Kidney epithelial cell (primary cell): ENCODE data around the gene MFAP2. TPM values are rescaled to one million over a fixed set of nuclear protein-coding genes. Genes with fewer than 3 reads are reported as not detected.

ENCODE experiments used
- DNase-seq: peaks from one replicate; pipeline ENCODE4 v3.0.0-alpha.2; 2010; ENCODE audit warnings: low read depth
- H3K27me3 ChIP-seq: 2 replicates; pipeline ENCODE4 v1.6.0; 2011; ENCODE audit warnings: low read length; ENCODE audit not compliant: control insufficient read depth, insufficient read depth
- H3K36me3 ChIP-seq: 2 replicates; pipeline ENCODE4 v1.5.1; 2011; ENCODE audit warnings: low read length; ENCODE audit not compliant: control insufficient read depth, insufficient read depth
- H3K4me3 ChIP-seq: 2 replicates; pipeline ENCODE4 v1.5.1; 2011; ENCODE audit warnings: low read depth, mild to moderate bottlenecking, control low read depth, low read length
- total RNA-seq: library from RNA; depleted of rRNA; stranded (reverse); fragments of >200 nt; gene quantifications from 2 replicates; pipeline ENCODE4 v1.2.3, GENCODE V29; 2015
- TF ChIP-seq, protein P1 (sequence below): IDR thresholded peaks from 2 replicates; pipeline ENCODE4 v1.5.1; 2011; ENCODE audit warnings: mild to moderate bottlenecking, moderate library complexity, low read length, control low read depth, inconsistent platforms; ENCODE audit not compliant: insufficient read depth, poor library complexity, severe bottlenecking

MFAP2 gene
- total RNA-seq, 1 donor from 2014 or later: 58.2 TPM

DNA sequence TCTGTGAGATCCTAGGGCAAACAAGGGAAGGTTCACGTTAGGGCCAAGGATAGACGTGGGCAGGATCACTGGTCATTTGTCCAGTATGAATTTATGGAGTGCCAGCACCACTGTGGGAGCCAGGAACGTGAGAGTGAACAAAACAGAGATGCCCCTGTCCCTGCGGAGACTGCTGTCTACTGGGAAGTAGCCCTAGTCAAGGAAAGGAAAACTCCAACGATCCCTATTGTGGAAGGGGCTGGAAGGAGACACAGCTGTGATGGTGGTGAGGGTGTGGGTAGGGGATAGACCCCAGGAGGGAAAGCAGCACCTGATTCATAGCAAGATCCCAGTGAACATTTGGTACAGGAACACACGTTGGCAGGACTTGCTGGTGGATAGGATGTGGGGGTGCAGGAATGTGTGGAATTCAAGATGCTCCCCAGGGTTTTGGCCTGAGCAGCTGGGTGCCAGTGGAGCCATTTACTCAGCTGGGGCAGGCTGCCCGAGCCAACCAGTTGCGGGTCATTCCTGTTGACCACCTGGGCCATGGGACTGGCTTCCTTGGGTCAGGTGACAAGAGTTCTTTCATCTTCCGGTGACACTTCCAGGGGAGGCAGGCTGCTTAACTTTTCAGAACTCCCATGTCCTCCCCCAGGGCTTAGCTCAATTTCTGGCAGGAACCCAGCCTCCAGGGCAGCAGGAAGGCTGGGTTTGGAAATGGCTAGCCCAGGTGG is 32.5 kb upstream of the MFAP2 start:
- Histone ChIP-seq H3K36me3 (no peaks in the 10 kb centered on the region), H3K4me3 (no peak overlapping the region), H3K27me3 (no peaks in the 10 kb centered on the region)
- TF ChIP-seq, protein P1, sequence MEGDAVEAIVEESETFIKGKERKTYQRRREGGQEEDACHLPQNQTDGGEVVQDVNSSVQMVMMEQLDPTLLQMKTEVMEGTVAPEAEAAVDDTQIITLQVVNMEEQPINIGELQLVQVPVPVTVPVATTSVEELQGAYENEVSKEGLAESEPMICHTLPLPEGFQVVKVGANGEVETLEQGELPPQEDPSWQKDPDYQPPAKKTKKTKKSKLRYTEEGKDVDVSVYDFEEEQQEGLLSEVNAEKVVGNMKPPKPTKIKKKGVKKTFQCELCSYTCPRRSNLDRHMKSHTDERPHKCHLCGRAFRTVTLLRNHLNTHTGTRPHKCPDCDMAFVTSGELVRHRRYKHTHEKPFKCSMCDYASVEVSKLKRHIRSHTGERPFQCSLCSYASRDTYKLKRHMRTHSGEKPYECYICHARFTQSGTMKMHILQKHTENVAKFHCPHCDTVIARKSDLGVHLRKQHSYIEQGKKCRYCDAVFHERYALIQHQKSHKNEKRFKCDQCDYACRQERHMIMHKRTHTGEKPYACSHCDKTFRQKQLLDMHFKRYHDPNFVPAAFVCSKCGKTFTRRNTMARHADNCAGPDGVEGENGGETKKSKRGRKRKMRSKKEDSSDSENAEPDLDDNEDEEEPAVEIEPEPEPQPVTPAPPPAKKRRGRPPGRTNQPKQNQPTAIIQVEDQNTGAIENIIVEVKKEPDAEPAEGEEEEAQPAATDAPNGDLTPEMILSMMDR: no peak
- no peak for DNase-seq

GRCh38 chr1:17011439-17012307 is 31.3 kb upstream of the MFAP2 start, which contains the start of gene ATP13A2:
ATP13A2 (minus strand) TSS chr1:17011928; CDS start chr1:17011738, 190 bp downstream.
- no peak for DNase-seq
- TF ChIP-seq, protein P1: no peak
- Histone ChIP-seq H3K4me3 (peak within 1 kb of the TSS; percentile 76), H3K36me3 (no peaks in the 10 kb centered on the region), H3K27me3 (no peaks in the 10 kb centered on the region)

- H3K27me3 ChIP-seq: no peaks in the 10 kb centered on the region
- no peak for DNase-seq
- peak overlapping the region; percentile 76 for H3K4me3 ChIP-seq
- TF ChIP-seq, protein P1: no peak
- H3K36me3 ChIP-seq: no peaks in the 10 kb centered on the region
These were observed 30.6 kb upstream of the MFAP2 start for GRCh38 chr1:17011092-17011438.

GRCh38 chr1:17009706-17010105 is 29.3 kb upstream of the MFAP2 start:
- no peaks in the 10 kb centered on the region for H3K27me3 ChIP-seq
- no peak overlapping the region for H3K4me3 ChIP-seq
- TF ChIP-seq, protein P1: no peak
- no peaks in the 10 kb centered on the region for H3K36me3 ChIP-seq
- no peak for DNase-seq

DNA sequence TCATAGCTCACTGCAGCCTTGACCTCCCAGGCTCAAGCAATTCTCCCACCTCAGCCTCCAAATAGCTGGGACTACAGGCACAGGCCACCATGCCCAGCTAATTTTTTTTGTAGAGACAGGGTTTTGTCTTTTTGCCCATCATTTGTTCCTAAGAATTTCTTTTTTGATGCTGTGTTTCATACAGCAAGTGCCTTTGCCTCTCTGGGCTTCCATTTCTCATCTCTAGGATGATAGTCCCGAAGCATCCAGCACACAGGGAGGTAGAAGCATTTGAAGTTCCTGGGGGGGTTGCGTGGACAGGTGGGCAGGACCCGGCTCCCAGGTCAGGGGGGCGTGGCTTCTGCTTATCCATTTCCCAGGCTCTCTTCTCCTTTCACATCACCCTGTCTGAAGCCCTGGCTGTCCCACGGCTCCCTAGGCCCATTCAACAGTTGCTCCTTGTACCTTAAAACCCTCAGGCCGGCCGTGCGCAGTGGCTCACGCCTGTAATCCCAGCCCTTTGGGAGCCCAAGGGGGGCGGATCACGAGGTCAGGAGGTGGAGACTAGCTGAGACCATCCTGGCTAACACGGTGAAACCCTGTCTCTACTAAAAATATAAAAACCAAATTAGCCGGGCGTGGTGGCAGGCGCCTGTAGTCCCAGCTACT is 27.9 kb upstream of the MFAP2 start:
- Histone ChIP-seq H3K4me3 (no peak overlapping the region), H3K27me3 (no peaks in the 10 kb centered on the region), H3K36me3 (no peaks in the 10 kb centered on the region)
- TF ChIP-seq, protein P1: no peak
- no peak for DNase-seq
